ENCODE data around the gene HOXB7. TPM values are rescaled to one million over a fixed set of nuclear protein-coding genes. Genes with fewer than 3 reads are reported as not detected.

Gene HOXB7
- total RNA-seq, 2 donors from 2014 or later = 0.52 TPM; not detected in 1

DNA sequence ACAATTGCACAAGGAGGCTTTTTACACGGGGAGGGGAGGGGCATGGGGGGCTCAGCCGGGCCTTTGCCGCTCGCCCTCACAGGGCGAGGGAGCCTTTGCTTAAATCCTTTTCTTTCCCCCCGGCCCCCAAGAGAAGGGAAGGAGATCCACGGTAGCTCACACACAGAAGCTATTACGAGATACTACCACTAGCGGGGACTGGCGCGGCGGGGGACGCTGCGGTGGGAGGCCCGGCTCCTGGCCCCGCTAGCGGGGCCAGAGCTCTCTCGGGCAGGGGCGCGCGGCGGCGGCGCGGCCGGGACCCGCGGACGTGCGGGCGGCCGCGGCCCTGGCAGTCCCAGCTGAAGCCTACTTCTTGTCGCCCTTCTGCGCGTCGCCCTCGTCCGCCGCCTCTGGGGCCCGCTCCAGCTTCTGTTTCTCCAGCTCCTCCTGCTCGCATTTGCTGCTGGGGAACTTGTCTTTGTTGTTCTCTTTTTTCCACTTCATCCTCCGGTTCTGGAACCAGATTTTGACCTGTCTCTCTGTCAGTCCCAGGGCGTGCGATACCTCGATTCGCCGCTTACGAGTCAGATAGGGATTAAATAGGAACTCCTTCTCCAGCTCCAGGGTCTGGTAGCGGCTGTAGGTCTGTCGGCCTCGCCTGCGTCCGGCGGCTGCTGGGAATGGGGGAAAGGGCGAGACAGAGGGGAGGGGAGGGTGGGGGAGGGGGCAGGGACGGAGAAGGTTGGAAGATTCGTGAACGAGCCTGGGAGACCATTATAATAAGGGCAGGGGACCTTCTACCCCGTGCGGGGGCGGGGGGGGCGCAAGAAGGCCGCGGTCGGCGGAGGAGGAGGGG is 2.3 kb upstream of the HOXB7 start:
- ATAC-seq (peak; percentile 19), DNase-seq (peak in 1 of 4 donors; percentile 31)
- no peak overlapping the region for H3K27ac ChIP-seq
- no peaks in the 10 kb centered on the region for H3K36me3 ChIP-seq (replicated peaks in 1 of 2; ENCODE audit: insufficient read depth in 1 of 2, low read depth in 2 of 2)
- intact Hi-C loops (cut with DNase I) = loop anchor here (10.0 kb wide), 1 partner anchor 278 kb away; no protein-coding TSS in a partner anchor
- WGBS, 2 donors = 4 to 5% methylated on average over 46 to 67 of the region's 67 CpGs
- TF ChIP-seq, protein P1, sequence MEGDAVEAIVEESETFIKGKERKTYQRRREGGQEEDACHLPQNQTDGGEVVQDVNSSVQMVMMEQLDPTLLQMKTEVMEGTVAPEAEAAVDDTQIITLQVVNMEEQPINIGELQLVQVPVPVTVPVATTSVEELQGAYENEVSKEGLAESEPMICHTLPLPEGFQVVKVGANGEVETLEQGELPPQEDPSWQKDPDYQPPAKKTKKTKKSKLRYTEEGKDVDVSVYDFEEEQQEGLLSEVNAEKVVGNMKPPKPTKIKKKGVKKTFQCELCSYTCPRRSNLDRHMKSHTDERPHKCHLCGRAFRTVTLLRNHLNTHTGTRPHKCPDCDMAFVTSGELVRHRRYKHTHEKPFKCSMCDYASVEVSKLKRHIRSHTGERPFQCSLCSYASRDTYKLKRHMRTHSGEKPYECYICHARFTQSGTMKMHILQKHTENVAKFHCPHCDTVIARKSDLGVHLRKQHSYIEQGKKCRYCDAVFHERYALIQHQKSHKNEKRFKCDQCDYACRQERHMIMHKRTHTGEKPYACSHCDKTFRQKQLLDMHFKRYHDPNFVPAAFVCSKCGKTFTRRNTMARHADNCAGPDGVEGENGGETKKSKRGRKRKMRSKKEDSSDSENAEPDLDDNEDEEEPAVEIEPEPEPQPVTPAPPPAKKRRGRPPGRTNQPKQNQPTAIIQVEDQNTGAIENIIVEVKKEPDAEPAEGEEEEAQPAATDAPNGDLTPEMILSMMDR (IDR thresholded peaks at IDR 0.05) = peak in 2 of 7 experiments; percentile 16 to 19
- TF ChIP-seq POLR2A (IDR thresholded peaks at IDR 0.05) = no peak
- H3K27me3 ChIP-seq = peaks cover 3 to 74% of the 10 kb centered on the region in 2 donors
- no peaks in the 10 kb centered on the region for H3K9me3 ChIP-seq
- no peak overlapping the region for H3K4me3 ChIP-seq
- H3K4me1 ChIP-seq = peaks cover 34% of the 10 kb centered on the region

DNA sequence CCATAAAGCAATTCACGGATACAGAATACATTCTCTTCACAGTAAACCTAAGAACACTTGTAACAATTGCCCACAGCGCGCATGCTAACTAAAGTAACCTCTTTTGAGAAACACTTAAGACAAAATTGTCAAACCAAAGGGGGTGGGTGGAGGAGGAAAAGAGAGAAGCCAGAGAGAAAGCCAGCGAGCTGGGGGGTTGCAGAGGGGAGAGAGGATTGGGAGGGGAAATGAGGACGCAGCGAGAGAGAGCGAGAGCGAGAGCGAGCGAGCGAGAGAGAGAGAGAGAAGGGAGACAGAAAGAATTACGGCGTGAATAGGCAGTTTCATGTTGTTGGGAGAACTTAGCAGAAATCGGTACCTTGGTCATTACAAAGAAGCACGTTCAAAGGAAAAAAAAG is 1.6 kb upstream of the HOXB7 start:
- peaks cover 34% of the 10 kb centered on the region for H3K4me1 ChIP-seq
- H3K27me3 ChIP-seq = peaks cover 3 to 68% of the 10 kb centered on the region in 2 donors
- no peaks in the 10 kb centered on the region for H3K36me3 ChIP-seq (replicated peaks in 1 of 2; ENCODE audit: insufficient read depth in 1 of 2, low read depth in 2 of 2)
- H3K4me3 ChIP-seq = no peak overlapping the region
- no peak overlapping the region for H3K27ac ChIP-seq
- no peak for TF ChIP-seq POLR2A (IDR thresholded peaks at IDR 0.05)
- TF ChIP-seq, protein P1 (IDR thresholded peaks at IDR 0.05) = no peak
- DNase-seq (no peak), ATAC-seq (no peak)
- intact Hi-C loops (cut with DNase I) = loop anchor here (10.0 kb wide), 1 partner anchor 278 kb away; no protein-coding TSS in a partner anchor
- WGBS, 2 donors = 4 to 9% methylated on average over 15 of the region's 15 CpGs
- H3K9me3 ChIP-seq = no peaks in the 10 kb centered on the region

DNA sequence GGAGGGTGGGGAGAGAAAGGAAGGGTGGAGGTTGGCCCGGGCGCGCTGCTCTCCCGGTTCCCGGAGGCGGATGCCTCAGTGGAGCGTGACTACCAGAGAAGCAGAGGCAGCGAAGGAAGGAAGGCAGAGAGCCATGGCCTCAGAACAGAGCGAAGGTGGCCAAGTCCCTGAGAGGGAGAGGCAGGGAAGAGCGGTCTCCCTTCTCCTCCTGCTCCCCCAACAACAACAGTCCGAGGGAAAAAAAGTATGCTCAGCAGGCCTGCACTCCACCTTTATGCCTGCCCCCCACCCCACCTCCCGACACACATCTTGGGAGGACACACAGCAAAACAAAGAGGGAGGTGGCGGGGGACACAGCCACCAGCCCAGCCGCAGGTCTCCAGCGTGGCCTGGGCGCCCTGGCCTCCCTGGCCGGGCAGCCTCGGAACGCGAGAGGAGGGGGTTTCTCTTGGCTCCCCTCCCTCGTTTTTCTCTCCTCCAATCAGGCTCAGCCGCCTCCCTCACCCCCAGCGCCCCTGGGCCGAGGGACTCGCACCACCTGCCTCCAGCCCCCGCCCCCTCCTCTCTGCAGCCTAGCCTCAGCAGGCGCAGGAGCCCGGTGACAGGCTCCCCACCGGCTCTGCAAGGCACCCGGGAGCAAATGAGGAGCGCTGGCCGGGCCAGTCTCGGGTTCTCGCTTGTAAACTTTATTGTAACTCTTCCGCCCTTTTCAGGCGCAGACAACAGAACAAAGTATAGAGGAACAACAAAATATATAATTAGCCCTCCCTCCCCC is 1.1 kb upstream of the HOXB7 start:
- 7 to 14% methylated on average over 34 to 36 of the region's 36 CpGs for WGBS, 2 donors
- intact Hi-C loops (cut with DNase I) = loop anchor here (10.0 kb wide), 1 partner anchor 277 kb away; no protein-coding TSS in a partner anchor

DNA sequence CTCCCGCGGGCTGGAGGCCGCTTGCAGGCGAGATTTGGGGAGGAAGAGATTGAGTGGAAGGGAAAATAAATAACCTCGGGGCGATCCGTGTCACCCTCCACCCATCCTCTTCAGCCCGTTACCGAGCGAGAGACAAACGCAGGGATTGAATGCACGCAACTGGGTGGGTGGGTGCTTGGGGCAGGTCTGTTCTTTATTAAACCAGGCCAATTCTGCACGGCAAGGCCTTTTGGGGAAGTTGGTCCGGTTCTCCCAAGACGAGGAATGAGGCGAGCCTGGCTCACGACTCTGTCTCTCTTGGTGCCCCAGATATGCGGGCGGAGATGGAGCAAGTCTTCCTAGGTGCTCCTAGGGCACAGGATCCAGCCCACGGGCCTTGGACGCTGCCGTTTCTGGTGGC is 396 bp upstream of the HOXB7 start:
- H3K36me3 ChIP-seq (replicated peaks in 1 of 2; ENCODE audit: insufficient read depth in 1 of 2, low read depth in 2 of 2) = no peaks in the 10 kb centered on the region
- TF ChIP-seq, protein P1 (IDR thresholded peaks at IDR 0.05) = no peak
- TF ChIP-seq POLR2A (IDR thresholded peaks at IDR 0.05) = no peak
- no peak overlapping the region for H3K4me3 ChIP-seq
- 6 to 17% methylated on average over 22 of the region's 22 CpGs for WGBS, 2 donors
- intact Hi-C loops (cut with DNase I) = loop anchor here (10.0 kb wide), 1 partner anchor 276 kb away; no protein-coding TSS in a partner anchor
- H3K27ac ChIP-seq = no peak overlapping the region
- DNase-seq = no peak
- no peaks in the 10 kb centered on the region for H3K9me3 ChIP-seq
- no peak for ATAC-seq
- peaks cover 34% of the 10 kb centered on the region for H3K4me1 ChIP-seq
- peaks cover 3 to 73% of the 10 kb centered on the region in 2 donors for H3K27me3 ChIP-seq

More for the DNA sequence above, 1.1 kb upstream of the HOXB7 start:
- DNase-seq (no peak), ATAC-seq (no peak)
- Histone ChIP-seq H3K27me3 (peaks cover 3 to 69% of the 10 kb centered on the region in 2 donors), H3K4me1 (peaks cover 34% of the 10 kb centered on the region), H3K9me3 (no peaks in the 10 kb centered on the region), H3K4me3 (no peak overlapping the region), H3K36me3 (replicated peaks in 1 of 2; ENCODE audit: insufficient read depth in 1 of 2, low read depth in 2 of 2) (no peaks in the 10 kb centered on the region), H3K27ac (no peak overlapping the region)
- TF ChIP-seq, protein P1 (IDR thresholded peaks at IDR 0.05) = no peak
- no peak for TF ChIP-seq POLR2A (IDR thresholded peaks at IDR 0.05)
